Mucosa of gallbladder (tissue), 1 donor: ENCODE results near the gene USP31. TPM values are rescaled to one million over a fixed set of nuclear protein-coding genes. Genes with fewer than 3 reads are reported as not detected.

Source experiments
- DNase-seq: peaks from one replicate; pipeline ENCODE4 v3.0.0-alpha.2; 2020; ENCODE audit warnings: low spot score
- total RNA-seq: library from RNA; stranded (reverse); gene quantifications from one replicate; pipeline ENCODE4 v1.2.1, GENCODE V29; 2021
- donor health status: DM: no; HTN: no; CAD: no.

USP31 gene
- total RNA-seq, 1 donor from 2014 or later: 6.6 TPM

- DNase-seq: no peak
Observed at GRCh38 chr16:23020084-23020483, 129.2 kb downstream of the USP31 start.

DNA sequence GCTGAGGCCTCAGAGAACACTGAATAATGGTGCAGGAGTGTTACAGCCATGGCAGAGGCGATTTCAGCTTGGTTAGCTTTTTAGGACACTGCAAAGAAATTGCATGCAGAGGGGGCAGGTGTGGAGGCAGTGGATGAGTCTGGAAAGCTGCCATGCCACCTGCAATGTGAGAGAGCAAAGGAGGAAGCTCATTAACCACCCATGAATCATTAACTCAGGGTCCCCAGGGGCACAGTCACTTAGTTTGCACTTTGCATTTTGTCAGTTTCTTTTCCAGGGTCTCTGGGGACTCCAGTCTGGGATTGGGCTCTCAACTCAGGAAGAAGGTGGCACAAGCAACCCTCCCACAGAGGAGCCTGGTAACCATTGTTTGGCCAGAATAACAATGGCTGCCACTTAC lies 132.9 kb downstream of the USP31 start:
- no peak for DNase-seq

DNA sequence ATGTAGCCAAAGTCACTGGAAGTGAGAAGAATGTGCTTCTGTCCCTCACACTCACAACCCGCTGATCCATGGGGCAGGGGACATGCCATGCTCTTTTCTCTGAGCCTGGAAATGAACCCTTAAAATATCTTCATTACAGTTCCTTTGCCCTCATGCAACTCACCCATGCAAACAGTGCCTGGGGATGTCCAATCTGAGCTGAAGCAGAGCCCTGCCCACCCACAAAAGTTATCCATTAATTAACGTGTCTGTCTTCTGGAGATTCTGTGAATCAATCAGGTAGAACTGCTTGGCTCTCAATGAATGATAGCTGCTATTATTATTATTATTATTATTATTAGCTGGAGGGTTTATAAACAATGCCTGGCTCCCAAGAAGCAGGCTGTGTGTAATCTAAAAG lies 133.7 kb downstream of the USP31 start:
- no peak for DNase-seq

DNA sequence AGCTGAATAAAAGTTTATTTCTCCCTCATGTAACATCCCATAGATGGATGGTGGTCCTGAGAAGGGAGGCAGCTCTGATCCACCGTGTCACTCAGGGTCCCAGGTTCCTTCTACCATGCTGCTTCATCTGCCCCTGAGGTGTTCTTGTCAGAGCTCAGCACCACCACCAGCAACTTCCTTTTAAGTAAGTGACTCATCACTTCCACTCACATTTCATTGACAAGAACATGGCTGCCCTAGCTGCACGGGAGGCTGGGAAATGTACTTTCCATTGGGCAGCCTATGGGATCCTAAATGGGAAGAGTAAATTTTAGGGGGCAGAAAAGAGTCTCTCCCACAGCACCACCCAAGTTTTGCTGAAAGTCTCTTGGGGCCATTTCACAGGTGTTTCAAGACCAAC lies 134.7 kb downstream of the USP31 start:
- DNase-seq: no peak

Other genes with a start within 250 kb of the USP31 start
- gene SCNN1G, start 33.3 kb upstream of the USP31 start, total RNA-seq: 0.09 TPM
- gene SCNN1B, start 152.8 kb upstream of the USP31 start, total RNA-seq: 2.2 TPM